ENCODE measurements around the gene ANAPC2.

DNA sequence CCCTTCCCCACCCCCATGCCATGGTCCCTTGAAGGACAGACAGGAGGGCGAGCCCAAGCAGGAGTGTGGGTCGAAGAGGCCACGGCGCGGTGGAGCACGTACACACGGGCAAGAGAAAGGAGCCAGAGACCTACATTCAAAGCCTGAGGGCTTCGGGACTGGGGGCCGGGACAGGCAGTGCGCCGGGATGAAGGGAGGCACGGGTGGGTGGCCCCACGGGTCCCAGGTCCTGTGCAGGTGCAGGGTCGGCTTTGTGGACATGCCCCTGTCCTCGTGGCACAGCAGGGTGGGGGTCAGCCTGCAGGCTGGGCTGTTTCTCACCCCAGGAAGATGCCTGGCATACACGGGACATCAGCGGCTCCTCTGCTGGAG, 28.3 kb downstream of the ANAPC2 start:
- TF ChIP-seq CTCF (IDR thresholded peaks at IDR 0.05) (no peak), POLR2A (IDR thresholded peaks at IDR 0.05) (no peak)

Measured in esophagus squamous epithelium (tissue), 4 donors.